Ishikawa (cell line): Measurements from ENCODE around the gene TMPO.

ENCODE experiments used
- REST ChIP-seq: IDR thresholded peaks from 2 replicates; pipeline ENCODE4 v1.6.1; 2012; ENCODE audit warnings: low read depth, mild to moderate bottlenecking
- TCF12 ChIP-seq: IDR thresholded peaks from 2 replicates; pipeline ENCODE4 v1.6.1; 2012; ENCODE audit warnings: low read depth
- YY1 ChIP-seq: IDR thresholded peaks from 2 replicates; pipeline ENCODE4 v1.6.1; 2012; ENCODE audit warnings: low read depth

DNA sequence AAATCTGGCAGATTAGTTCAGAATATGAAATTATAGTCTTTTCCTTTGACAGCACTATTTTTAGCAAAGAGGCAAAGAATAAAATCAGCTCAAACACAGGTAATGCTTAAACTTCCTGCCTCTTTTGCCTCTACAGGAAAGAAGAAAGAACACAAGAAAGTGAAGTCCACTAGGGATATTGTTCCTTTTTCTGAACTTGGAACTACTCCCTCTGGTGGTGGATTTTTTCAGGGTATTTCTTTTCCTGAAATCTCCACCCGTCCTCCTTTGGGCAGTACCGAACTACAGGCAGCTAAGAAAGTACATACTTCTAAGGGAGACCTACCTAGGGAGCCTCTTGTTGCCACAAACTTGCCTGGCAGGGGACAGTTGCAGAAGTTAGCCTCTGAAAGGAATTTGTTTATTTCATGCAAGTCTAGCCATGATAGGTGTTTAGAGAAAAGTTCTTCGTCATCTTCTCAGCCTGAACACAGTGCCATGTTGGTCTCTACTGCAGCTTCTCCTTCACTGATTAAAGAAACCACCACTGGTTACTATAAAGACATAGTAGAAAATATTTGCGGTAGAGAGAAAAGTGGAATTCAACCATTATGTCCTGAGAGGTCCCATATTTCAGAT lies 17.4 kb downstream of the TMPO start:
- TF ChIP-seq REST (no peak), YY1 (no peak), TCF12 (no peak)
